IMR-90 (cell line): ENCODE measurements around the gene COG7.

Experiments used
- BHLHE40 ChIP-seq: fragments of 150-350 bp; IDR thresholded peaks from 2 replicates; pipeline ENCODE4 v1.6.1; 2016; ENCODE audit warnings: mild to moderate bottlenecking, low read depth, low read length
- CEBPB ChIP-seq: IDR thresholded peaks from 2 replicates; pipeline ENCODE4 v1.6.1; 2012; ENCODE audit warnings: low read depth, low read length, improper control_type of control experiment
- CTCF ChIP-seq: conservative IDR thresholded peaks from 2 replicates; pipeline ENCODE4 v1.5.1; 2012; ENCODE audit warnings: mild to moderate bottlenecking, low read depth, low read length, improper control_type of control experiment
- MAFK ChIP-seq: IDR thresholded peaks from 2 replicates; pipeline ENCODE4 v1.6.1; 2012; ENCODE audit warnings: low read depth, low read length, improper control_type of control experiment
- MXI1 ChIP-seq: IDR thresholded peaks from 2 replicates; pipeline ENCODE4 v1.6.1; 2012; ENCODE audit warnings: low read depth, mild to moderate bottlenecking, low read length, moderate library complexity, borderline replicate concordance
- POLR2A ChIP-seq: IDR thresholded peaks from 2 replicates; pipeline ENCODE4 v1.6.1; 2012; ENCODE audit warnings: mild to moderate bottlenecking, low read depth, low read length
- RAD21 ChIP-seq: IDR thresholded peaks from 2 replicates; pipeline ENCODE4 v1.6.1; 2012; ENCODE audit warnings: low read length, improper control_type of control experiment
- RFX5 ChIP-seq: IDR thresholded peaks from 2 replicates; pipeline ENCODE4 v1.8.0; 2012; ENCODE audit warnings: low read depth, mild to moderate bottlenecking, low read length, moderate library complexity
- SMC3 ChIP-seq: fragments of 150-350 bp; IDR thresholded peaks from 2 replicates; pipeline ENCODE4 v1.6.1; 2016; ENCODE audit warnings: low read depth, mild to moderate bottlenecking, antibody characterized with exemption, low read length, moderate library complexity
- USF2 ChIP-seq: fragments of 150-350 bp; IDR thresholded peaks from 2 replicates; pipeline ENCODE4 v1.6.1; 2017; ENCODE audit warnings: mild to moderate bottlenecking, antibody characterized with exemption, low read length, low read depth
- TF ChIP-seq, protein P1 (sequence below): fragments of 150-350 bp; IDR thresholded peaks from 2 replicates; pipeline ENCODE4 v1.6.1; 2016; ENCODE audit warnings: low read depth, mild to moderate bottlenecking, low read length, moderate library complexity, borderline replicate concordance

- TF ChIP-seq CTCF (no peak), SMC3 (no peak), USF2 (no peak), POLR2A (no peak), MXI1 (no peak), MAFK (no peak), RFX5 (no peak), RAD21 (no peak), BHLHE40 (no peak), CEBPB (no peak)
- TF ChIP-seq, protein P1, sequence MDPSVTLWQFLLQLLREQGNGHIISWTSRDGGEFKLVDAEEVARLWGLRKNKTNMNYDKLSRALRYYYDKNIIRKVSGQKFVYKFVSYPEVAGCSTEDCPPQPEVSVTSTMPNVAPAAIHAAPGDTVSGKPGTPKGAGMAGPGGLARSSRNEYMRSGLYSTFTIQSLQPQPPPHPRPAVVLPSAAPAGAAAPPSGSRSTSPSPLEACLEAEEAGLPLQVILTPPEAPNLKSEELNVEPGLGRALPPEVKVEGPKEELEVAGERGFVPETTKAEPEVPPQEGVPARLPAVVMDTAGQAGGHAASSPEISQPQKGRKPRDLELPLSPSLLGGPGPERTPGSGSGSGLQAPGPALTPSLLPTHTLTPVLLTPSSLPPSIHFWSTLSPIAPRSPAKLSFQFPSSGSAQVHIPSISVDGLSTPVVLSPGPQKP = no peak
These were observed 46.3 kb downstream of the COG7 start for GRCh38 chr16:23406546-23407240.
